ENCODE measurements around the gene GADD45G. TPM values are rescaled to one million over a fixed set of nuclear protein-coding genes. Genes with fewer than 3 reads are reported as not detected.

GADD45G gene
- total RNA-seq, 1 donor from 2014 or later = not detected

- no peak for DNase-seq (ENCODE audit: low read depth in 2 of 2)
Observed at GRCh38 chr9:89648247-89649000, 43.6 kb downstream of the GADD45G start.

GRCh38 chr9:89649039-89649691 lies 44.4 kb downstream of the GADD45G start:
- no peak for DNase-seq (ENCODE audit: low read depth in 2 of 2)

GRCh38 chr9:89654025-89654662 lies 49.3 kb downstream of the GADD45G start:
- no peak for DNase-seq (ENCODE audit: low read depth in 2 of 2)

- DNase-seq (ENCODE audit: low read depth in 2 of 2) = no peak
Observed at GRCh38 chr9:89655056-89655989, 50.5 kb downstream of the GADD45G start.

Other genes starting within 250 kb of the GADD45G start
- 2.0 and 3.4 TPM in 2 replicates for gene SEMA4D, start 106.9 kb upstream of the GADD45G start, total RNA-seq